ENCODE results near the gene ESPL1.

ESPL1 gene

GRCh38 chr12:53267999-53268629, at the start of gene ESPL1:
ESPL1 (plus strand) TSS chr12:53268299; CDS start chr12:53268767, 468 bp downstream.
- Mint-ChIP-seq H3K27ac (peak within 1 kb of the TSS; percentile 88), H3K9me3 (no peaks in the 10 kb centered on the region), H3K36me3 (ENCODE audit: low read depth) (peaks cover 25% of the 10 kb centered on the region), H3K27me3 (no peaks in the 10 kb centered on the region), H3K4me1 (ENCODE audit: low read depth) (peaks cover 58% of the 10 kb centered on the region), H3K4me3 (peak within 1 kb of the TSS; percentile 89)
- intact Hi-C loops (cut with micrococcal nuclease): loop anchor here (1.0 to 2.0 kb wide), 2 partner anchors 16 to 47 kb away; a partner anchor contains a TSS

- intact Hi-C loops (cut with micrococcal nuclease): no loop called here
- Mint-ChIP-seq H3K4me1 (ENCODE audit: low read depth) (peaks cover 91% of the 10 kb centered on the region), H3K9me3 (no peaks in the 10 kb centered on the region), H3K27me3 (peaks cover 6% of the 10 kb centered on the region), H3K36me3 (ENCODE audit: low read depth) (peaks cover 44% of the 10 kb centered on the region), H3K27ac (peak overlapping the region; percentile 96), H3K4me3 (peak overlapping the region; percentile 87)
Measured at GRCh38 chr12:53218551-53219291, 49.4 kb upstream of the ESPL1 start.

- H3K9me3 Mint-ChIP-seq: no peaks in the 10 kb centered on the region
- H3K27me3 Mint-ChIP-seq: peaks cover 8% of the 10 kb centered on the region
- H3K4me3 Mint-ChIP-seq: peak overlapping the region; percentile 87
- H3K36me3 Mint-ChIP-seq (ENCODE audit: low read depth): peaks cover 37% of the 10 kb centered on the region
- peak overlapping the region; percentile 96 for H3K27ac Mint-ChIP-seq
- H3K4me1 Mint-ChIP-seq (ENCODE audit: low read depth): peaks cover 91% of the 10 kb centered on the region
- intact Hi-C loops (cut with micrococcal nuclease): no loop called here
Measured at GRCh38 chr12:53219292-53219955, 48.7 kb upstream of the ESPL1 start.

DNA sequence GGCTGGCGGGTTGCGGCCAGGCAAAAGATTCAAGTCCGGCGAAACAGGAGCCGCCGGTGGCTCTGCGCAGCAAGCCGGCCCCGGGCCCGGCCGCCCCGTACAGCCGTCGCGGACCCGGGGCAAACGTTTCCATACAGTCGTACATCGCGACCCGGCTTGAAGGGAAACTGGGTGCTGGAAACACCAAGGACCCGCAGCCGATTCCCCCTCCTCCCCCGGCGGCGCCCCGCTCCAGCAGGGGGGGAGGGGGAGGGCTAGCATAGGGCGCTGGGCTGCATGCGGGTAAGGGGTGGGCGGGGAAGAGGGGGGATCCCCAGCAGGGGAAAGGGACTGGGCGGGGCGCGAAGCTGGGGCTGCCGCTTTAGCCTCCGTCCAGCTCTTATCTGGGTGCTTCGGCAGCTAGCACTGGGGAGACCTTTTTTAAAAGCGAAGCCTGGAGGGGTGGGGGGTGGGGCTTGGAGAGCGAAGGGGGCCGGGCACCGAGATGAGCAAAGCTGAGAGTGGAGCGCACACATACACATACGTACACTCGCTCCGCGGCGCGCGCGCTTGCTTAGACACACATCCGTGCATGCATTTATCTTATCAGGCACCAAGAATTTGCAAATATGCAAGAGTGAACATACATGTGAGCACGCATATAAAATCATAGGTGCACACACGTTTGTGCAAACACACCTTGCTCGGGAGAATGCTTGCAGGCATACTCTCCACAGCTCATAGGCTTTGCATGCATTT, 48.0 kb upstream of the ESPL1 start:
- Mint-ChIP-seq H3K4me3 (peak overlapping the region; percentile 87), H3K9me3 (no peaks in the 10 kb centered on the region), H3K36me3 (ENCODE audit: low read depth) (peaks cover 30% of the 10 kb centered on the region), H3K27ac (peak overlapping the region; percentile 96), H3K4me1 (ENCODE audit: low read depth) (peaks cover 91% of the 10 kb centered on the region), H3K27me3 (peaks cover 11% of the 10 kb centered on the region)
- intact Hi-C loops (cut with micrococcal nuclease): loop anchor here (2.0 kb wide), 3 partner anchors 33 to 79 kb away; partner anchors contain the start of genes ESPL1 and MYG1

DNA sequence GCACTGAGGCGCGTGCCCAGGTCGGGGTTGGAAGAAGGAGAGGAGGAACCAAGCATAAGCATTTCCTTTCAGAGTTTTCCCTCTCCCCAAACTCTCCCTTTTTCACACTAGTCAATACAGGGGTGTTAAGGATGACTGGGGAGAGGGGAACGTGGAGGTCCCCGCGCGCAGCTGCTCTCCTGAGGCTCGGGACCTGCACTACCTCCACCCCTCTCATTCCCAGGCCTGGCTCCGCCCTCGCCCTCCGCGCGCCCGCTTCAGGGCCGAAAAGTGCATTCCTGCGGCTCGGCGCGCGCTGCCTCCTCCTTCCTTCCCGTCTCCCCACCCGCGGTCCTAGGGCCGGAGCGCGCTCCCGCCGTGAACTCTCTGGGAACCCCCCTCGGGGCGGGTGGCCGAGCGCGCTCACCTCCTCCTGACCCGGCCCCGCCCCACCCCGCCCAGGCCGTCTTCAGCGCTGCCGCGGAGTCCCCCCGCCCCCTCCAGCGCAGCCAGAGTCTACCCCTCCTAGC, 47.4 kb upstream of the ESPL1 start:
- Mint-ChIP-seq H3K4me1 (ENCODE audit: low read depth) (peaks cover 91% of the 10 kb centered on the region), H3K9me3 (no peaks in the 10 kb centered on the region), H3K36me3 (ENCODE audit: low read depth) (peaks cover 24% of the 10 kb centered on the region), H3K4me3 (peak overlapping the region; percentile 87), H3K27me3 (peaks cover 17% of the 10 kb centered on the region), H3K27ac (peak overlapping the region; percentile 96)
- intact Hi-C loops (cut with micrococcal nuclease): loop anchor here (2.0 kb wide), 3 partner anchors 32 to 78 kb away; partner anchors contain the start of genes ESPL1 and MYG1

DNA sequence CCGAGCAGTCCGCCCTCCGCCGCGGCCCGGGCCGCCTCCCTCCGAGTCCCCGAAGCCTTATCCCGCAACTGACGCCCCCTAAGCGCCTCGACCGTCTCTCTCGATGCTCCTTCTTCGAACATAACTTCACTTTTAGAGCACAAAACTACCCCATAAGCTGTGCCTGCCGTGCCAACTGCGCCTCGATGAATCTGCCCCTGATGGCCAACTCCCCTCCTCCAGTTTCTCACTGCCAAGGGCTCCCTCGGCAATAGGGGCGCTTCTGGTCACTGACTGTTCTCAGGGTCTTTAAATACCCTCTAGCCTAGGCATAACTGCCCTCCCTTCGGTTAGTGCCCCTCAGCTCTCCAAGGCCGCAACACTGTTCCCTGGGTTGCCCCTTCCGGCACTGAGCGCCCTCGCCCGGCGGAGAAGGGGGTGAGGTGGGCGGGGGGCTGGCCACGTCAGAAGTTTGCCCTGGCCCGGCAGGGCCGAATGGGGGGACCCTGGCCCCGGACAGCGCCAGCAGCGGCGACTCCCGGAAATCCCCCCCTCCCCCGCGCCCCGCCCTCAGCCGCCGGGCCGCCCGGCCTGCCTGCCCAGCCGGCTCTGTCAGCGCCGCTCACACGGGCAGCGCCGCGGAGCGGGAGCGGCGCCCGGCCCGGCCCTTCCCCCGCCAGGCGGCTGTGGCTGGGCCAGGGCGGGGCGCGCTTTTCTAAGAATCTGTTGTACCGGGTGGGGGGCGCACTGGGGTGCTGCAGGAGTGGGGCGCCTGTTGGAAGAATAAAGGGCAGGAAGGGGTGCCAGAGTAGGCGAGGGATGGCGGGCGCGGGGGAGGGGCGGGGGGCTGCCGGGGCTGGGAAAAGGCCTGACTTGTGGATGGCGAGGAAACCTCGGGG, 46.7 kb upstream of the ESPL1 start:
- Mint-ChIP-seq H3K27ac (peak overlapping the region; percentile 96), H3K9me3 (no peaks in the 10 kb centered on the region), H3K36me3 (ENCODE audit: low read depth) (peaks cover 18% of the 10 kb centered on the region), H3K4me3 (peak overlapping the region; percentile 87), H3K27me3 (peaks cover 19% of the 10 kb centered on the region), H3K4me1 (ENCODE audit: low read depth) (peaks cover 88% of the 10 kb centered on the region)
- intact Hi-C loops (cut with micrococcal nuclease): loop anchor here (2.0 kb wide), 3 partner anchors 31 to 77 kb away; partner anchors contain the start of genes ESPL1 and MYG1

- H3K27ac Mint-ChIP-seq: peak overlapping the region; percentile 96
- H3K9me3 Mint-ChIP-seq: no peaks in the 10 kb centered on the region
- peaks cover 24% of the 10 kb centered on the region for H3K27me3 Mint-ChIP-seq
- peaks cover 85% of the 10 kb centered on the region for H3K4me1 Mint-ChIP-seq (ENCODE audit: low read depth)
- intact Hi-C loops (cut with micrococcal nuclease): no loop called here
- H3K4me3 Mint-ChIP-seq: peak overlapping the region; percentile 54
- peaks cover 10% of the 10 kb centered on the region for H3K36me3 Mint-ChIP-seq (ENCODE audit: low read depth)
Measured at GRCh38 chr12:53222170-53222721, 45.9 kb upstream of the ESPL1 start.

GRCh38 chr12:53222806-53223261, 45.3 kb upstream of the ESPL1 start:
- Mint-ChIP-seq H3K36me3 (ENCODE audit: low read depth) (peaks cover 8% of the 10 kb centered on the region), H3K4me3 (no peak overlapping the region), H3K4me1 (ENCODE audit: low read depth) (peaks cover 85% of the 10 kb centered on the region), H3K27me3 (peaks cover 24% of the 10 kb centered on the region), H3K9me3 (no peaks in the 10 kb centered on the region), H3K27ac (peak overlapping the region; percentile 36)
- intact Hi-C loops (cut with micrococcal nuclease): no loop called here

DNA sequence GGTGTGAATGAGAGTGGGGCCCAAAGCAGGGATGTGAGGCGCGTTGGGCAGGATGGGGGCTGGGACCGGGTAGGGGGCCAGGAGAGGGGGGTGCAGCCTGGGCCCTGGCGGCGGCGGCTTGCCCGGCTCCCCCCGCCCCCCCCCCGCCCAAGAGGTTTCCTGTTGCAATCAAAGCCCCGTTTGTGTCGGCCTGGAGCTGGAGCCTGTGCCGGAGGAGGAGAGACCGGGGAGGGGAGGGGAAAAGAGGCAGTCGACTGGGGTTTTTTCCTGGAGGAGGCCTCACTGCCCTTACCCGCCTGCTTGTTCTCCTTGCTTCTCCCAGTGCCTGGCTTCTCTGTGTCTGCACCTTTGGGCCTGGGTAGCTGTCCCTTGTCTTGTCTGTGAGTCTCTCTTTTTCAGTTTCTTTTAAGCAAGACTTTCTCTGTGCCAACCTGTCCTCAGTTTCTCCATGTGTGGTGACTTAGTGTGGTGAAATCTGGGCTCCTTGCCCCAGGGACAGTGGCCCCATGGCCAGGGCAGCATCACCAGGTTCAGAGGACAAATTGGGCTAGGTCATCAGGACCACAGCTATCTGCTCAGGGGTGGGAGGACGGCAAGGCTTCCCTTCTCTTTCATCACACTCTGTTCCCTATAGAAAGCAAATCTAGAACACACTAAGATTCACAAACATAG, 44.6 kb upstream of the ESPL1 start:
- intact Hi-C loops (cut with micrococcal nuclease): no loop called here
- peaks cover 85% of the 10 kb centered on the region for H3K4me1 Mint-ChIP-seq (ENCODE audit: low read depth)
- H3K27ac Mint-ChIP-seq: peak overlapping the region; percentile 36
- H3K27me3 Mint-ChIP-seq: peaks cover 24% of the 10 kb centered on the region
- peaks cover 8% of the 10 kb centered on the region for H3K36me3 Mint-ChIP-seq (ENCODE audit: low read depth)
- H3K9me3 Mint-ChIP-seq: no peaks in the 10 kb centered on the region
- no peak overlapping the region for H3K4me3 Mint-ChIP-seq

DNA sequence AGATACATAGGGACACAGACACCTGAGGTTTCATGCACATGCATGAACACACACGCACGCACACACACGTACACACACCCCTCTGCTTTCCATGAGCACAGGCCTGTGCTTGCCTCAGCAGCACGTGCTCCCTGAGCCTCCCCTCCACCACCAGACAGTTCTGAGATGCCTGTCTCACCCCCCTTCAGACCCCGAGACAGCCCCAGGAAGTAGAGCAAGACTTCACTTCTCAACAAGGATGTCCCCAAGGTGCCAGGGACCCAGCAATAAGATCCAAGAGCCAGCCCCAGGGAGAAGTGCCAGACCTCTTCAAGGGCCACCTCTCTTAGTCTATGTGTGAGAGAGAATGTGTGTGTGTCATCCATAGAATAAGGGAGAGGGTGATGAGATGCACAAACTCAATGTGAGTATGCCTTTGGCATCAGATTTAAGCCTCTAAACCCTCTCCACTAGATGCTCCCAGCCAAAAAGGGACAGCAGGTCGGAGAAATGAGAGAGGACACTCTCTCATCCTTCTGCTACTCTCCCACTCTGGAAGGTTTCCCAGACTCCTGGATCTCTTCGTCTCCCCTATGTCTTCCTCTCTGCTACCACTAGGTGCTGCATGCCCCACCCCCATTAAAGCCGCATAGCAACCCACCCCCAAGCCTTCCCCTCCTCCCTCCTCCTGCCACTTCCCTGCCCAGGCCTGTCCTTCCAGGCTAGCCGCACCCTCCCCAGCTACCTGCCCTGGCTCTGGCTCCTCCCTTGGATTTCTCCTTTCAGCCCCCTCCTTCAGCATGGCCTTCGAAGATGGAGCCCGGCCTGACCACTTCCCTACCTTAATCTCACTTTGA, 43.8 kb upstream of the ESPL1 start:
- peak overlapping the region; percentile 7 for H3K4me3 Mint-ChIP-seq
- intact Hi-C loops (cut with micrococcal nuclease): no loop called here
- peaks cover 24% of the 10 kb centered on the region for H3K27me3 Mint-ChIP-seq
- peaks cover 5% of the 10 kb centered on the region for H3K36me3 Mint-ChIP-seq (ENCODE audit: low read depth)
- H3K9me3 Mint-ChIP-seq: no peaks in the 10 kb centered on the region
- H3K4me1 Mint-ChIP-seq (ENCODE audit: low read depth): peaks cover 84% of the 10 kb centered on the region
- H3K27ac Mint-ChIP-seq: peak overlapping the region; percentile 36

- H3K4me3 Mint-ChIP-seq: peak overlapping the region; percentile 7
- intact Hi-C loops (cut with micrococcal nuclease): no loop called here
- peaks cover 86% of the 10 kb centered on the region for H3K4me1 Mint-ChIP-seq (ENCODE audit: low read depth)
- no peaks in the 10 kb centered on the region for H3K36me3 Mint-ChIP-seq (ENCODE audit: low read depth)
- H3K27ac Mint-ChIP-seq: peak overlapping the region; percentile 36
- no peaks in the 10 kb centered on the region for H3K9me3 Mint-ChIP-seq
- peaks cover 32% of the 10 kb centered on the region for H3K27me3 Mint-ChIP-seq
Measured at GRCh38 chr12:53224897-53225634, 43.0 kb upstream of the ESPL1 start.
